SU-DHL-6 (cell line): ENCODE measurements around the gene NUP188.

Experiments
- H2AFZ ChIP-seq: fragments of 200-600 bp; sonication (generic); 2 replicates; pipeline ENCODE4 v1.6.1; 2014; ENCODE audit warnings: low read depth, mild to moderate bottlenecking, moderate library complexity, mixed read lengths, antibody characterized with exemption, low read length; ENCODE audit not compliant: severe bottlenecking
- H3F3A ChIP-seq: fragments of 200-600 bp; shearing (Covaris generic); 2 replicates; pipeline ENCODE4 v1.6.0; 2016; ENCODE audit warnings: antibody characterized with exemption, mild to moderate bottlenecking; ENCODE audit not compliant: insufficient read depth
- H3K27ac ChIP-seq: fragments of 200-600 bp; sonication (generic); 2 replicates; pipeline ENCODE4 v1.5.1; 2016; ENCODE audit warnings: low read depth, mild to moderate bottlenecking, low read length, moderate library complexity, mixed read lengths
- H3K27me3 ChIP-seq: fragments of 200-600 bp; sonication (generic), shearing (Covaris generic); 2 replicates; pipeline ENCODE4 v1.6.0; 2014; ENCODE audit warnings: mild to moderate bottlenecking, low read length
- H3K36me3 ChIP-seq: fragments of 200-600 bp; sonication (generic); 2 replicates; pipeline ENCODE4 v1.6.1; 2014; ENCODE audit warnings: mild to moderate bottlenecking, low read length, mixed read lengths
- H3K4me2 ChIP-seq: fragments of 300-600, 200-600 bp; shearing (Covaris generic), sonication (generic); 2 replicates; pipeline ENCODE4 v1.6.0; 2014; ENCODE audit warnings: low read length, low read depth, mild to moderate bottlenecking; ENCODE audit not compliant: poor library complexity, severe bottlenecking
- H3K4me3 ChIP-seq: fragments of 200-600 bp; sonication (generic); 2 replicates; pipeline ENCODE4 v1.5.1; 2014; ENCODE audit warnings: antibody characterized with exemption, low read length, mild to moderate bottlenecking, mixed read lengths; ENCODE audit not compliant: insufficient read depth, poor library complexity, severe bottlenecking
- H3K79me2 ChIP-seq: fragments of 200-600 bp; sonication (generic); 2 replicates; pipeline ENCODE4 v1.6.1; 2014; ENCODE audit warnings: mild to moderate bottlenecking, low read length, moderate library complexity; ENCODE audit not compliant: insufficient read depth
- H3K9ac ChIP-seq: fragments of 200-600 bp; sonication (generic); 2 replicates; pipeline ENCODE4 v1.7.0; 2014; ENCODE audit warnings: mild to moderate bottlenecking, low read length
- H3K9me2 ChIP-seq: fragments of 200-600 bp; sonication (generic); replicated peaks from 2 replicates; pipeline ENCODE4 v1.6.1; 2014; ENCODE audit warnings: low read length; ENCODE audit not compliant: insufficient read depth
- H3K9me3 ChIP-seq: fragments of 200-600 bp; sonication (generic); 2 replicates; pipeline ENCODE4 v1.6.1; 2014; ENCODE audit warnings: low read length, mixed read lengths; ENCODE audit not compliant: insufficient read depth
- H4K20me1 ChIP-seq: fragments of 200-600 bp; sonication (generic); 2 replicates; pipeline ENCODE4 v1.6.1; 2014; ENCODE audit warnings: low read depth, mild to moderate bottlenecking, antibody characterized with exemption, low read length, moderate library complexity, mixed read lengths
- EZH2phosphoT487 ChIP-seq: fragments of 200-600 bp; sonication (generic), shearing (Covaris generic); conservative IDR thresholded peaks from 2 replicates; pipeline ENCODE4 v1.6.1; 2018; ENCODE audit warnings: mild to moderate bottlenecking, antibody characterized with exemption, low read length, moderate library complexity, mixed read lengths
- TF ChIP-seq, protein P1 (sequence below): fragments of 200-600 bp; sonication (generic); IDR thresholded peaks from one replicate; pipeline ENCODE4 v1.5.1; 2017; ENCODE audit warnings: antibody characterized with exemption, mild to moderate bottlenecking, low read length, moderate library complexity; ENCODE audit not compliant: insufficient read depth, poor library complexity, severe bottlenecking

NUP188 gene

DNA sequence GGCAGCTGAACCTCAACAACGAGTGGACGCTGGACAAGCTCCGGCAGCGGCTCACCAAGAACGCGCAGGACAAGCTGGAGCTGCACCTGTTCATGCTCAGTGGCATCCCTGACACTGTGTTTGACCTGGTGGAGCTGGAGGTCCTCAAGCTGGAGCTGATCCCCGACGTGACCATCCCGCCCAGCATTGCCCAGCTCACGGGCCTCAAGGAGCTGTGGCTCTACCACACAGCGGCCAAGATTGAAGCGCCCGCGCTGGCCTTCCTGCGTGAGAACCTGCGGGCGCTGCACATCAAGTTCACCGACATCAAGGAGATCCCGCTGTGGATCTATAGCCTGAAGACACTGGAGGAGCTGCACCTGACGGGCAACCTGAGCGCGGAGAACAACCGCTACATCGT, 39.1 kb upstream of the NUP188 start:
- no peaks in the 10 kb centered on the region for H4K20me1 ChIP-seq
- no peak overlapping the region for H3K27ac ChIP-seq
- H3K9me2 ChIP-seq = no peaks in the 10 kb centered on the region
- H3K79me2 ChIP-seq = peaks cover 27% of the 10 kb centered on the region
- no peak overlapping the region for H3K4me3 ChIP-seq
- H3K4me2 ChIP-seq = no peak overlapping the region
- H2AFZ ChIP-seq = no peak overlapping the region
- H3K9me3 ChIP-seq = no peaks in the 10 kb centered on the region
- H3K9ac ChIP-seq = no peak overlapping the region
- no peaks in the 10 kb centered on the region for H3F3A ChIP-seq
- TF ChIP-seq, protein P1, sequence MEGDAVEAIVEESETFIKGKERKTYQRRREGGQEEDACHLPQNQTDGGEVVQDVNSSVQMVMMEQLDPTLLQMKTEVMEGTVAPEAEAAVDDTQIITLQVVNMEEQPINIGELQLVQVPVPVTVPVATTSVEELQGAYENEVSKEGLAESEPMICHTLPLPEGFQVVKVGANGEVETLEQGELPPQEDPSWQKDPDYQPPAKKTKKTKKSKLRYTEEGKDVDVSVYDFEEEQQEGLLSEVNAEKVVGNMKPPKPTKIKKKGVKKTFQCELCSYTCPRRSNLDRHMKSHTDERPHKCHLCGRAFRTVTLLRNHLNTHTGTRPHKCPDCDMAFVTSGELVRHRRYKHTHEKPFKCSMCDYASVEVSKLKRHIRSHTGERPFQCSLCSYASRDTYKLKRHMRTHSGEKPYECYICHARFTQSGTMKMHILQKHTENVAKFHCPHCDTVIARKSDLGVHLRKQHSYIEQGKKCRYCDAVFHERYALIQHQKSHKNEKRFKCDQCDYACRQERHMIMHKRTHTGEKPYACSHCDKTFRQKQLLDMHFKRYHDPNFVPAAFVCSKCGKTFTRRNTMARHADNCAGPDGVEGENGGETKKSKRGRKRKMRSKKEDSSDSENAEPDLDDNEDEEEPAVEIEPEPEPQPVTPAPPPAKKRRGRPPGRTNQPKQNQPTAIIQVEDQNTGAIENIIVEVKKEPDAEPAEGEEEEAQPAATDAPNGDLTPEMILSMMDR = no peak
- no peak for TF ChIP-seq EZH2phosphoT487
- no peaks in the 10 kb centered on the region for H3K36me3 ChIP-seq
- H3K27me3 ChIP-seq = no peaks in the 10 kb centered on the region

- Histone ChIP-seq H3K27ac (no peak overlapping the region), H3K9me2 (no peaks in the 10 kb centered on the region), H3K4me3 (no peak overlapping the region), H3K36me3 (no peaks in the 10 kb centered on the region), H3K27me3 (no peaks in the 10 kb centered on the region), H3K9ac (no peak overlapping the region), H3K79me2 (peaks cover 22% of the 10 kb centered on the region), H2AFZ (no peak overlapping the region), H3K9me3 (no peaks in the 10 kb centered on the region), H3K4me2 (no peak overlapping the region), H4K20me1 (no peaks in the 10 kb centered on the region), H3F3A (no peaks in the 10 kb centered on the region)
- no peak for TF ChIP-seq EZH2phosphoT487
- TF ChIP-seq, protein P1 = no peak
Observed at GRCh38 chr9:128909859-128910258, 37.6 kb upstream of the NUP188 start.

DNA sequence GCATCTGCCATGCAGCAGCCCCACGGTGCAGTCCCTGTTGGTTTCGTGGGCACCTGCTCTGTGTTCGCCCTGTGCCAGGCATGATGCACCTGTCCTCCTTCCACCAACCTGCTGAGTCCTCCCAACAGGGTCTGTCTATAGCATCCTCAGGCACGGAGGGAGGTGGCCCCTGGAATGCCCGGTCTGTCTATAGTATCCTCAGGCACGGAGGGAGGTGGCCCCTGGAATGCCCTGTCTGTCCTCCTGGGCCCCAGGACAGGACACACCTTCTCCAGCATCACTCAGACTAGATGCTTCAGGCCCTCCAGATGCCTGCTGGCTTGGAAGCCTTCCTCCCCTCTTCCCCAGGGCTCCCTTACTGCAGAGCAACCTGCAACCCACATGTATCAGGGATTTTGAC, 36.6 kb upstream of the NUP188 start:
- no peaks in the 10 kb centered on the region for H3K9me2 ChIP-seq
- peaks cover 22% of the 10 kb centered on the region for H3K79me2 ChIP-seq
- no peaks in the 10 kb centered on the region for H3K36me3 ChIP-seq
- no peak overlapping the region for H3K4me2 ChIP-seq
- no peak for TF ChIP-seq EZH2phosphoT487
- TF ChIP-seq, protein P1 = no peak
- H3K9ac ChIP-seq = no peak overlapping the region
- H4K20me1 ChIP-seq = no peaks in the 10 kb centered on the region
- no peaks in the 10 kb centered on the region for H3K9me3 ChIP-seq
- no peaks in the 10 kb centered on the region for H3F3A ChIP-seq
- no peak overlapping the region for H2AFZ ChIP-seq
- H3K27me3 ChIP-seq = no peaks in the 10 kb centered on the region
- H3K27ac ChIP-seq = no peak overlapping the region
- no peak overlapping the region for H3K4me3 ChIP-seq
